Neural cell (in vitro differentiated cells): ENCODE measurements around the gene TMX1. TPM values are rescaled to one million over a fixed set of nuclear protein-coding genes. Genes with fewer than 3 reads are reported as not detected.

Source experiments
- H2AFZ ChIP-seq: fragments of 200-600, 300-800 bp; sonication (generic), shearing (Covaris generic); 2 replicates; pipeline ENCODE4 v1.6.0; 2014; ENCODE audit warnings: low read depth, mild to moderate bottlenecking, antibody characterized with exemption, low read length, moderate library complexity
- H3F3A ChIP-seq: fragments of 200-600 bp; shearing (Covaris generic); 2 replicates; pipeline ENCODE4 v1.6.1; 2016; ENCODE audit warnings: mild to moderate bottlenecking, moderate library complexity, mixed read lengths, antibody characterized with exemption, low read length; ENCODE audit not compliant: insufficient read depth, poor library complexity, severe bottlenecking
- H3K27ac ChIP-seq: fragments of 200-600, 300-800 bp; sonication (generic), shearing (Covaris generic); 2 replicates; pipeline ENCODE4 v1.5.1; 2014; ENCODE audit warnings: mild to moderate bottlenecking, low read length, moderate library complexity
- H3K27me3 ChIP-seq: fragments of 300-800, 200-600 bp; sonication (generic), shearing (Covaris generic); 2 replicates; pipeline ENCODE4 v1.6.0; 2014; ENCODE audit warnings: mild to moderate bottlenecking, low read depth, low read length, moderate library complexity; ENCODE audit not compliant: insufficient read depth
- H3K36me3 ChIP-seq: fragments of 300-800, 200-600 bp; sonication (generic), shearing (Covaris generic); 2 replicates; pipeline ENCODE4 v1.5.1; 2014; ENCODE audit warnings: mild to moderate bottlenecking, antibody characterized with exemption, low read length, moderate library complexity; ENCODE audit not compliant: insufficient read depth
- H3K4me2 ChIP-seq: fragments of 300-800, 200-600 bp; sonication (generic), shearing (Covaris generic); 2 replicates; pipeline ENCODE4 v1.6.0; 2014; ENCODE audit warnings: mild to moderate bottlenecking, low read length
- H3K4me3 ChIP-seq: fragments of 300-800, 200-600 bp; sonication (generic), shearing (Covaris generic); 2 replicates; pipeline ENCODE4 v1.5.1; 2014; ENCODE audit warnings: mild to moderate bottlenecking, low read length, moderate library complexity
- H3K79me2 ChIP-seq: fragments of 200-600 bp; shearing (Covaris generic); replicated peaks from 2 replicates; pipeline ENCODE4 v1.6.0; 2014; ENCODE audit warnings: mild to moderate bottlenecking, low read length, moderate library complexity; ENCODE audit not compliant: insufficient read depth
- H3K9ac ChIP-seq: fragments of 300-800, 200-600 bp; sonication (generic), shearing (Covaris generic); 2 replicates; pipeline ENCODE4 v1.6.1; 2016; ENCODE audit warnings: mild to moderate bottlenecking, low read length, mixed read lengths
- H3K9me2 ChIP-seq: fragments of 200-600 bp; shearing (Covaris generic); 2 replicates; pipeline ENCODE4 v1.6.1; 2016; ENCODE audit warnings: mild to moderate bottlenecking, low read length, mixed read lengths; ENCODE audit not compliant: insufficient read depth
- H3K9me3 ChIP-seq: fragments of 200-600, 300-800 bp; sonication (generic), shearing (Covaris generic); 2 replicates; pipeline ENCODE4 v1.6.1; 2016; ENCODE audit warnings: mild to moderate bottlenecking, mixed run types, low read length, moderate library complexity, mixed read lengths
- H4K20me1 ChIP-seq: fragments of 200-600 bp; shearing (Covaris generic); 2 replicates; pipeline ENCODE4 v1.6.1; 2016; ENCODE audit warnings: mild to moderate bottlenecking, mixed run types; ENCODE audit not compliant: insufficient read depth
- CTCF ChIP-seq: fragments of 450-650 bp; IDR thresholded peaks from 2 replicates; pipeline ENCODE4 v1.5.1; 2014; ENCODE audit warnings: antibody characterized with exemption, mild to moderate bottlenecking, moderate library complexity; ENCODE audit not compliant: poor library complexity, severe bottlenecking
- EZH2 ChIP-seq: fragments of 200-600, 300-800 bp; shearing (Covaris generic), sonication (generic); IDR thresholded peaks from 2 replicates; pipeline ENCODE4 v1.6.1; 2014; ENCODE audit warnings: antibody characterized with exemption, low read length, borderline replicate concordance, mild to moderate bottlenecking; ENCODE audit not compliant: insufficient read depth, poor library complexity, severe bottlenecking
- MXI1 ChIP-seq: fragments of 450-650 bp; conservative IDR thresholded peaks from 2 replicates; pipeline ENCODE4 v1.6.1; 2014; ENCODE audit warnings: antibody characterized with exemption, mild to moderate bottlenecking; ENCODE audit not compliant: poor library complexity, severe bottlenecking
- POLR2AphosphoS5 ChIP-seq: IDR thresholded peaks from 2 replicates; pipeline ENCODE4 v1.6.1; 2012
- RAD21 ChIP-seq: fragments of 450-650 bp; conservative IDR thresholded peaks from 2 replicates; pipeline ENCODE4 v1.6.1; 2014; ENCODE audit warnings: antibody characterized with exemption, mild to moderate bottlenecking, moderate library complexity
- REST ChIP-seq: IDR thresholded peaks from 2 replicates; pipeline ENCODE4 v1.6.1; 2012; ENCODE audit warnings: borderline replicate concordance
- SMC3 ChIP-seq: fragments of 450-650 bp; conservative IDR thresholded peaks from 2 replicates; pipeline ENCODE4 v1.6.1; 2014; ENCODE audit warnings: antibody characterized with exemption, mild to moderate bottlenecking, moderate library complexity; ENCODE audit not compliant: poor library complexity
- TAF1 ChIP-seq: IDR thresholded peaks from 2 replicates; pipeline ENCODE4 v1.6.1; 2012; ENCODE audit warnings: low read depth
- polyA plus RNA-seq: library from polyadenylated mRNA; depleted of rRNA; stranded (reverse); fragments of >200 nt; gene quantifications from 2 replicates; pipeline ENCODE4 v1.2.3, GENCODE V29; 2014

The TMX1 gene
- polyA plus RNA-seq, 1 donor from 2014 or later, result 25.3 TPM

- Histone ChIP-seq H3K4me2 (no peak overlapping the region), H3K36me3 (no peaks in the 10 kb centered on the region)
These were observed 34.6 kb upstream of the TMX1 start for GRCh38 chr14:51205486-51205885.

GRCh38 chr14:51206462-51206861 lies 33.6 kb upstream of the TMX1 start:
- no peaks in the 10 kb centered on the region for H3F3A ChIP-seq
- H3K27me3 ChIP-seq, result no peaks in the 10 kb centered on the region
- no peak overlapping the region for H3K4me2 ChIP-seq
- H3K9ac ChIP-seq, result no peak overlapping the region
- no peaks in the 10 kb centered on the region for H4K20me1 ChIP-seq
- no peak overlapping the region for H3K4me3 ChIP-seq
- no peaks in the 10 kb centered on the region for H3K9me2 ChIP-seq
- no peak overlapping the region for H3K27ac ChIP-seq
- H3K79me2 ChIP-seq, result no peaks in the 10 kb centered on the region
- H2AFZ ChIP-seq, result no peak overlapping the region
- no peaks in the 10 kb centered on the region for H3K36me3 ChIP-seq
- no peaks in the 10 kb centered on the region for H3K9me3 ChIP-seq
- TF ChIP-seq CTCF (no peak), RAD21 (no peak), POLR2AphosphoS5 (no peak), SMC3 (no peak), REST (no peak), MXI1 (no peak), TAF1 (no peak)

More at GRCh38 chr14:51205486-51205885, 34.6 kb upstream of the TMX1 start:
- Histone ChIP-seq H3K27ac (no peak overlapping the region), H2AFZ (no peak overlapping the region), H3F3A (no peaks in the 10 kb centered on the region), H3K27me3 (no peaks in the 10 kb centered on the region), H3K9me3 (no peaks in the 10 kb centered on the region), H3K79me2 (no peaks in the 10 kb centered on the region), H3K9ac (no peak overlapping the region), H3K4me3 (no peak overlapping the region), H4K20me1 (no peaks in the 10 kb centered on the region), H3K9me2 (no peaks in the 10 kb centered on the region)
- TF ChIP-seq CTCF (no peak), EZH2 (no peak), TAF1 (no peak), POLR2AphosphoS5 (no peak), REST (no peak), RAD21 (no peak), MXI1 (no peak), SMC3 (no peak)
